Ovary (tissue), 9 donors: ENCODE results near the gene CAMKMT. TPM values are rescaled to one million over a fixed set of nuclear protein-coding genes. Genes with fewer than 3 reads are reported as not detected.

Experiments used
- DNase-seq, 5 donors: peaks; one replicate each; pipeline ENCODE4 v3.0.0-alpha.2; 2019 to 2020
- H3K27ac ChIP-seq, 2 donors: fragments of 200-600 bp; one replicate each; pipeline versions ENCODE4 v1.5.1 to v1.8.0; 2019 to 2022
- H3K27me3 ChIP-seq: fragments of 200-600 bp; one replicate; pipeline ENCODE4 v1.8.0; 2022
- H3K36me3 ChIP-seq: fragments of 200-600 bp; sonication (generic); one replicate; pipeline ENCODE4 v1.5.1; 2019
- H3K4me1 ChIP-seq: one replicate; pipeline ENCODE4 v1.8.1; 2013; ENCODE audit warnings: mild to moderate bottlenecking, moderate library complexity; ENCODE audit not compliant: insufficient read depth
- H3K4me3 ChIP-seq: fragments of 200-600 bp; sonication (generic); one replicate; pipeline ENCODE4 v1.5.1; 2017
- H3K9me3 ChIP-seq, 2 donors: fragments of 200-600 bp in 1 of 2; sonication (generic) in 1 of 2; one replicate each; pipeline versions ENCODE4 v1.5.1 to v1.8.1; 2013 to 2019; ENCODE audit warnings: mild to moderate bottlenecking in 1 of 2, moderate library complexity in 1 of 2
- EP300 ChIP-seq: sonication (generic); formaldehyde crosslinking; IDR thresholded peaks from one replicate; pipeline ENCODE4 v1.6.1; 2017; ENCODE audit warnings: antibody characterized with exemption
- POLR2A ChIP-seq: fragments of 450-650 bp; IDR thresholded peaks from one replicate; pipeline ENCODE4 v1.6.1; 2017; ENCODE audit warnings: antibody characterized with exemption, mild to moderate bottlenecking, moderate library complexity
- WGBS, 3 donors: extraction: QIAGEN DNeasy Blood & Tissue Kit in 1 of 3; methylation state at CpG; one replicate each; pipeline versions ENCODE4 v1.1.5 to v1.1.7; 2013 to 2017; 5-methylcytosine and 5-hydroxymethylcytosine counted together
- intact Hi-C, 4 donors: fragments of 100-400 bp; cut with DNase I; formaldehyde crosslinking; loops; one replicate each; pipeline versions ENCODE4 v1.11.0 to v1.15.1; 2022 to 2023
- polyA plus RNA-seq, 2 donors: library from polyadenylated mRNA; stranded (reverse); fragments of 200-250 nt in 1 of 2; fragments of 350-450 nt in 1 of 2; fragmentation: Illumina TruSeq in 1 of 2; extraction: RNeasy Lipid Tissue Mini Kit (QIAGEN cat#74804) in 1 of 2; gene quantifications; one replicate each; pipeline ENCODE4 v1.2.3, GENCODE V29; 2013 to 2014
- total RNA-seq, 7 donors: library from RNA; depleted of rRNA in 2 of 7; stranded (reverse); fragments of >200 nt in 2 of 7; fragmentation: NEBNext Ultra II Directional in 3 of 7; extraction: Animal tissue kit (Norgen Biotek cat#: 25700) in 3 of 7; gene quantifications; one replicate each; pipeline versions ENCODE4 v1.1.0 to v1.2.4, GENCODE V29; 2016 to 2023
- TF ChIP-seq, protein P1 (sequence below), 3 donors: fragments of 450-650 bp in 2 of 3; fragments of 200-600 bp in 1 of 3; IDR thresholded peaks; one replicate each; pipeline versions ENCODE4 v1.5.1 to v1.8.0; 2016 to 2022; ENCODE audit warnings: antibody characterized with exemption in 3 of 3, mild to moderate bottlenecking in 1 of 3
- donor health status: DM: no; HTN: no; CAD: no; lungs with moderate emphysema.
- donor health status: DM: no; HTN: no; CAD: no.
- donor health status: Bipolar disorder and iron deficiency.
- donor health status: DM: yes; HTN: yes; CAD: no.
- donor health status: DM: no; HTN: no; CAD: no.
- donor health status: DM: yes; HTN: yes; CAD: no.

The CAMKMT gene
- total and polyA plus RNA-seq, 9 donors: 3.5 to 10.7 (median 8.9) TPM

DNA sequence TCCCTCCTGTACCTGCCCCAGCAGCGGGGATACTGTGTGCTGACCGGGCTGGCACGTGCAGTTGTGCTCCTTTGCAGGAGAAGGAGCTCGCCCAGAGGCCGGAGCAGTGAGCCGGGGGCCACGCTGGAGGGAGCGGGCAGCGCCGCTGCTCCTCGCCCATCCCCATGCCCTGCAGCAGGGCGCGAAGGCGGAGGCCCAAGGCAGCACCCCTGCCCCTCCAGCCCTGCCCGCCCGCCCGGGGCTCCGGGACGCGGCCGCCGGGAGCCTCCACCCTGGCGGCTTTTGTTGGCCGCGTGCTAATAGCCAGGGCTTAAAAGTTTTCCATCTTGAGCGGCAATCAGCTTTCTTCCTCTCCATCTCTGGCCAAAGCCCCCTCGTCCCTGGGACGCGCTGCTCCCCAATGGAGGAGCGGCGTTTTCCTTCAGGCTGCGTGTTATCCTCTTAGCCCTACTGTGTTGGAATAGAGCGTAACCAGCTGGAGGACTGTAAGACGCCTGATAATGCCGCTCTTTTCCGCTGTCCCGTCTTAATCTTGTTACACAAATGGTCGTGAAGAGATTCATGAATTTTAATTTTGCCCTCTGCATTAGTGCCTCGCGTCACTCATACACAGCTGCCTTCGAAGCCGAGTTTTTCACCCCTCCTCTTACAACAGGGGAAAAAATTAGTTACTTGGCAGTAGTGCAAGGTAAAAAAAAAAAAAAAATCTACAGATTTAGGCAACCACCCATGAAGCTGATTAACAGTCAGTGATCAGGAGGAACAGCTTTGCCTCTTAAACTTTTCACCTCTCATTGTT is 406.9 kb downstream of the CAMKMT start:
- intact Hi-C loops: no loop called here
- H3K4me3 ChIP-seq: no peak overlapping the region
- 13 to 30% (median 23%) methylated on average over 34 to 42 of the region's 42 CpGs for WGBS, 3 donors

DNA sequence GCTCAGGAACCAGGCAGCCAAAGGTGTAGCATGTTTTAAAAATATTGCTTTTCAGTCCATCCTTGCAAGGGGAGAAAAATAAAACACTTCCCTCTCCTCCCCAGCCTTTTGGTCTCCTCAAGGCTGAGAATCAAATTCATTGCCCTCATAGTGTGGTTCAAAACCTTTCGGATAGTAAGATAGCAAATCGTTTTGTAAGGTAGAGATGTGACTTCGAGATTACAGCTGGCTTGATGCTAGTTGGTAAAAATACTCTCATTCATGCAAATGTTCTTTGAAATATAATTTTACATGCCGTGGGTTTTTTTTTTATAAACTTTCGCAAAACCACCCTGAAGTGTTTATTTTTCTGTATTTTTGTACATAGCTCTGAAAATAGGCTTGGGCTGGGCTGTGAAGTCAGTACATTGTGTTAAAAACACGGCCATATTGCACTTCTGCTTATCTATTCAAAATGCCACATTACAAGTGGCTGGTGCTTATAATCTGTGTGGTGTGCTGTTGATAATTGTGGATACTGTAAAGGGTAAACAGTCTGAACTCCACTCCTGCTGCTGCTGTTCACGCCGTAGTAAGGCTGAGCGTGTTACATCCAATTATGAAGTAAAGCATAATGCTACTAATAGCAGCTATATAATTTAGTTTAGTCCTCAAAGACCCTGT is 407.7 kb downstream of the CAMKMT start:
- H3K9me3 ChIP-seq: no peaks in the 10 kb centered on the region
- H3K4me3 ChIP-seq: no peak overlapping the region
- no peak overlapping the region for H3K27ac ChIP-seq
- WGBS, 3 donors: 83 to 90% (median 88%) methylated on average over 9 of the region's 9 CpGs
- no peaks in the 10 kb centered on the region for H3K36me3 ChIP-seq
- DNase-seq: no peak
- no peaks in the 10 kb centered on the region for H3K27me3 ChIP-seq
- intact Hi-C loops: no loop called here
- TF ChIP-seq POLR2A (no peak), EP300 (no peak)
- TF ChIP-seq, protein P1, sequence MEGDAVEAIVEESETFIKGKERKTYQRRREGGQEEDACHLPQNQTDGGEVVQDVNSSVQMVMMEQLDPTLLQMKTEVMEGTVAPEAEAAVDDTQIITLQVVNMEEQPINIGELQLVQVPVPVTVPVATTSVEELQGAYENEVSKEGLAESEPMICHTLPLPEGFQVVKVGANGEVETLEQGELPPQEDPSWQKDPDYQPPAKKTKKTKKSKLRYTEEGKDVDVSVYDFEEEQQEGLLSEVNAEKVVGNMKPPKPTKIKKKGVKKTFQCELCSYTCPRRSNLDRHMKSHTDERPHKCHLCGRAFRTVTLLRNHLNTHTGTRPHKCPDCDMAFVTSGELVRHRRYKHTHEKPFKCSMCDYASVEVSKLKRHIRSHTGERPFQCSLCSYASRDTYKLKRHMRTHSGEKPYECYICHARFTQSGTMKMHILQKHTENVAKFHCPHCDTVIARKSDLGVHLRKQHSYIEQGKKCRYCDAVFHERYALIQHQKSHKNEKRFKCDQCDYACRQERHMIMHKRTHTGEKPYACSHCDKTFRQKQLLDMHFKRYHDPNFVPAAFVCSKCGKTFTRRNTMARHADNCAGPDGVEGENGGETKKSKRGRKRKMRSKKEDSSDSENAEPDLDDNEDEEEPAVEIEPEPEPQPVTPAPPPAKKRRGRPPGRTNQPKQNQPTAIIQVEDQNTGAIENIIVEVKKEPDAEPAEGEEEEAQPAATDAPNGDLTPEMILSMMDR (IDR thresholded peaks at IDR 0.05): no peak
- H3K4me1 ChIP-seq: no peaks in the 10 kb centered on the region

More for the DNA sequence above, 406.9 kb downstream of the CAMKMT start:
- Histone ChIP-seq H3K4me1 (no peaks in the 10 kb centered on the region), H3K27ac (no peak overlapping the region), H3K27me3 (no peaks in the 10 kb centered on the region), H3K9me3 (no peaks in the 10 kb centered on the region), H3K36me3 (no peaks in the 10 kb centered on the region)
- TF ChIP-seq POLR2A (no peak), EP300 (no peak)
- TF ChIP-seq, protein P1 (IDR thresholded peaks at IDR 0.05): no peak
- DNase-seq: no peak

DNA sequence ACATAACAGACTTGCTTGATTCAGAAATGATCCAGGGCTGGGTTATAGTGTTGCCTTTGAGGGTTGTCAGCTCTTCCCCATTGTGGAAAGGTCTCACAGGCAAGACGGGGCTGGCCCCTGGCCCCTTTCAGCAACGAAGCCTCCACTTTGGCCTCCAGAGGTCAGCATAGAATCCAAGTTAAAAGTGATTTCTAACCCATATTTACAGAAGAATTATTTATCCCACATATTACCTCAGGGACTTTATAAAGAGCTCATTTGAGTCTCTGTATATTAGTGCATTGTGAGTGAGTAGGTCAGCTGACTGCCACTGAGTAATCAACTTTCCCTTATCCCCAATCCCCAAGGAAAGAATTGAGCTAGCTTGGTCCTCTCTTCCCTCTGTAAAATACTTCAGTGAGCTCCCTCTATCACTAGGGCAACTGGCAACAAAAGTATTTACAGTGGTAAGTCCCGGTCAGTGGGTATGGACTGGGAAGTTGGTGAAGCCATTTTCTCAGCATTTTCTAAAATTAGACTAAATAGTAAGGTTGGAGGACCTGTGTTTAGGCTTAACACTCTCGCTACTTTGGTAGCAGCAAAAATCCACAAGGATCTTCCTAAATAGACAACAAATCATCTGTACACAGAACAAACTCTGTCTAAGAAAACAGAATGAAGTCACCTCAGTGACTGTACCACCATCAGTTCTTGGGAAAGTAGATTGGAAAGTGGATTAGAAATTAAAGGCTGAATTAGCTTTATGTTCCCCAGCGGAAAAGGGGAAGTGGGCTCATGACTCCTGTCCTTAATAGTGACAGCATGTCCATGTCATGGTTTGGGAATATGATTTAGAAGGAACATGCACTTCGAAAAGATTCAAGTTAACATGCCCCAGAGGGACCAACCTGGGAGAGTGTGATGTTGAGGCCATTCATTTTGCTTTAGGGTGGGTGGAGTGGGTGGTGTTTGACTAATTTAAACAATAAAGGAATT is 408.8 kb downstream of the CAMKMT start:
- H3K36me3 ChIP-seq: no peaks in the 10 kb centered on the region
- no peak for DNase-seq
- no peaks in the 10 kb centered on the region for H3K4me1 ChIP-seq
- WGBS, 3 donors: 81 to 87% (median 84%) methylated on average over 6 of the region's 6 CpGs
- H3K9me3 ChIP-seq: no peaks in the 10 kb centered on the region
- no peak for TF ChIP-seq EP300
- no peak for TF ChIP-seq POLR2A
- TF ChIP-seq, protein P1 (IDR thresholded peaks at IDR 0.05): no peak
- H3K27me3 ChIP-seq: no peaks in the 10 kb centered on the region
- no peak overlapping the region for H3K4me3 ChIP-seq
- intact Hi-C loops: no loop called here
- H3K27ac ChIP-seq: no peak overlapping the region

DNA sequence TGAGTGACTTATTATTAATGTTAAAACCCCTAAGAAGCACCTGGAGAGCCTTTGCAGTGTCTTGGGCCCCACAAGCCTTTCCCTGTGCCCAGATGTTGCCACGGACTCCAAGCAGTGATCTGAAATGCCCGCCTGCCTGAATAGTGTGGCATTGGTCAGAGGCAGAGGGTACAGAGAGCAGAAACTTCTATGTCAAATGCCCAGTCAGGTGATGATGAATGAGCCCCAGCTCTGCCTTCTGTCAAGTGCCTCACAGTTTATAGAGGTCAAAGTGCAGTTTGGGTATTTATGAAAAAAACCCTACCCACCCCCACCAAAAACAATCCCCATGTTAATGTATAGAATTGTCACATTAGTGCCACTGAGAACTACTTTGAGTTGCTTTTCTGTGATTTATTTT is 409.8 kb downstream of the CAMKMT start:
- TF ChIP-seq EP300: no peak
- TF ChIP-seq, protein P1 (IDR thresholded peaks at IDR 0.05): no peak
- no peak for TF ChIP-seq POLR2A
- Histone ChIP-seq H3K9me3 (no peaks in the 10 kb centered on the region), H3K36me3 (no peaks in the 10 kb centered on the region), H3K4me1 (no peaks in the 10 kb centered on the region), H3K4me3 (no peak overlapping the region), H3K27me3 (no peaks in the 10 kb centered on the region), H3K27ac (no peak overlapping the region)
- intact Hi-C loops: no loop called here
- no peak for DNase-seq
- WGBS, 3 donors: 86 to 98% (median 95%) methylated on average over 2 of the region's 2 CpGs
